OCI-LY3 (cell line): Measurements from ENCODE around the gene FAM228A.

Experiments used
- EZH2phosphoT487 ChIP-seq: fragments of 200-600 bp; shearing (Covaris generic); IDR thresholded peaks from 2 replicates; pipeline ENCODE4 v1.6.1; 2018; ENCODE audit warnings: antibody characterized with exemption, mixed run types, low read depth
- TF ChIP-seq, protein P1 (sequence below): fragments of 200-600, 300-600 bp; sonication (generic); IDR thresholded peaks from 2 replicates; pipeline ENCODE4 v1.5.1; 2014; ENCODE audit warnings: antibody characterized with exemption, low read length, low read depth

DNA sequence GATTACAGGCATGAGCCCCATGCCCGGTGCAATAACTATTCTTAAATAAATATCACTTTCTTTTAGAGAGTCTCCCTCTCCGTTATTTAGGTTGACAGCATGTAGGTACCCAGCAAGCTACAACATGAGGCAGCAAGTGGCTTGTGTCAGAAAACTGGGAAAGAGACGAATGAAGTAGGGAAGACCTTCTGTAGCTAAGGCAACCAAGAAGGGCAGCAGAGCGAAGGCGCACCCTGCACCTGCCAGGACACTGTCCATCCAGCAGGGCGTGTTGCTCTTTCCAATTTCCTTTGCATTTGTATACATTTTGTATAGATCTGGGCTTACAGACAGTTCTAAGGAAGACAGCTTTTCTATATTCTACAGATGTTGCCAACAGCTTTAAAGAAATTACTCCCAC, 48.1 kb downstream of the FAM228A start:
- TF ChIP-seq, protein P1, sequence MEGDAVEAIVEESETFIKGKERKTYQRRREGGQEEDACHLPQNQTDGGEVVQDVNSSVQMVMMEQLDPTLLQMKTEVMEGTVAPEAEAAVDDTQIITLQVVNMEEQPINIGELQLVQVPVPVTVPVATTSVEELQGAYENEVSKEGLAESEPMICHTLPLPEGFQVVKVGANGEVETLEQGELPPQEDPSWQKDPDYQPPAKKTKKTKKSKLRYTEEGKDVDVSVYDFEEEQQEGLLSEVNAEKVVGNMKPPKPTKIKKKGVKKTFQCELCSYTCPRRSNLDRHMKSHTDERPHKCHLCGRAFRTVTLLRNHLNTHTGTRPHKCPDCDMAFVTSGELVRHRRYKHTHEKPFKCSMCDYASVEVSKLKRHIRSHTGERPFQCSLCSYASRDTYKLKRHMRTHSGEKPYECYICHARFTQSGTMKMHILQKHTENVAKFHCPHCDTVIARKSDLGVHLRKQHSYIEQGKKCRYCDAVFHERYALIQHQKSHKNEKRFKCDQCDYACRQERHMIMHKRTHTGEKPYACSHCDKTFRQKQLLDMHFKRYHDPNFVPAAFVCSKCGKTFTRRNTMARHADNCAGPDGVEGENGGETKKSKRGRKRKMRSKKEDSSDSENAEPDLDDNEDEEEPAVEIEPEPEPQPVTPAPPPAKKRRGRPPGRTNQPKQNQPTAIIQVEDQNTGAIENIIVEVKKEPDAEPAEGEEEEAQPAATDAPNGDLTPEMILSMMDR: no peak
- TF ChIP-seq EZH2phosphoT487: no peak
